Measurements from ENCODE around the gene TLR1.
"Not testable (repeated sequence)": the region's sequence is repeated elsewhere in the genome, so short reads cannot be mapped to it uniquely, and the experiment has no call there.

TLR1 gene

DNA sequence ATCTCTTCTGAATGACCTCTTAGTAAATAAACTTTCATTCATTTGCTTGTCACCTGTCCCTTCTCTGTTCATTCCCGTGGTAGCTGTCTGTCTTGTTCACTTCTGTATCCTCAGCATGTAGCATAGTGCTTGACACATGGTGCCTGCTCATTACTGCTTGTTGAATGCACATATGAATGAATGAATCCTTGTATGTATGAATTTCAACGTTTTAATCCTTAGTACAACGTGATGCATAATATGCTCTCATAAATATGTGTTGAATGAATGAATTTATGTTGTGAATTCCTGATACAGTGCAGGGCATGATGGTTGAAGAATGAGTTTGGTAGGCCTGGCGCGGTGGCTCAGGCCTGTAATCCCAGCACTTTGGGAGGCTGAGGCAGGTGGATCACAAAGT lies 24.8 kb downstream of the TLR1 start:
- peak; percentile 60 for FAIRE-seq
- DNase-seq (ENCODE audit: extremely low spot score, insufficient read length, low read depth): no peak

DNA sequence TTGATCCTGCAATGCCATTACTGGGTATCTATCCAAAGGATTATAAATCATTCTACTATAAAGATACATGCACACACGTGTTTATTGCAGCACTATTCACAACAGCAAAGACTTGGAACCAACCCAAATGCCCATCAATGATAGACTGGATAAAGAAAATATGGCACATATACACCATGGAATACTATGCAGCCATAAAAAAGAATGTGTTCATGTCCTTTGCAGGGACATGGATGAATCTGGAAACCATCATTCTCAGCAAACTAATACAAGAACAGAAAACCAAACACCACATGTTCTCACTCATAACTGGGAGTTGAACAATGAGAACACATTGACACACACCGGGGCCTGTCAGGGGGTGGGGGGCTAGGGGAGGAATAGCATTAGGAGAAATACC lies 26.7 kb downstream of the TLR1 start:
- not testable (repeated sequence) for DNase-seq (ENCODE audit: extremely low spot score, insufficient read length, low read depth); FAIRE-seq

DNA sequence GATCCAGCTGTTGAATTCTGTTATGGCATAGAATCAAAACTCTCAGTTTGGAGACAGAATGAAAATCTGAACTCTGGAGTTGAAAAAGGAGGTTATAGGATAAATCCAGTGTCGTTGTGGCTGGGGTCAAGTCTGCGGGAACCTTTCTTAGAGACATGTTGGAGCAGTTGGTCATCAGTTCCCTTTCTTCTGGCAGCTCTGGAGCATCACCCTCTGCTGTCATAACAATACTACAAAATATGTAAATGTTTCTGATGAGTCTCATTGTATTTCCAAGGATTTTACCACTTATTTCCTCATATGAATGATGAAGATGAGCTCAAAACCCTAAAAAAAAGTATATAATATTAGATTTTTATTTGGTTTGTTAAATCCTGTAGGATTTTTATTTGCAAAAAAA lies 29.3 kb downstream of the TLR1 start:
- DNase-seq (ENCODE audit: extremely low spot score, insufficient read length, low read depth) (no peak), FAIRE-seq (peak; percentile 21)

DNA sequence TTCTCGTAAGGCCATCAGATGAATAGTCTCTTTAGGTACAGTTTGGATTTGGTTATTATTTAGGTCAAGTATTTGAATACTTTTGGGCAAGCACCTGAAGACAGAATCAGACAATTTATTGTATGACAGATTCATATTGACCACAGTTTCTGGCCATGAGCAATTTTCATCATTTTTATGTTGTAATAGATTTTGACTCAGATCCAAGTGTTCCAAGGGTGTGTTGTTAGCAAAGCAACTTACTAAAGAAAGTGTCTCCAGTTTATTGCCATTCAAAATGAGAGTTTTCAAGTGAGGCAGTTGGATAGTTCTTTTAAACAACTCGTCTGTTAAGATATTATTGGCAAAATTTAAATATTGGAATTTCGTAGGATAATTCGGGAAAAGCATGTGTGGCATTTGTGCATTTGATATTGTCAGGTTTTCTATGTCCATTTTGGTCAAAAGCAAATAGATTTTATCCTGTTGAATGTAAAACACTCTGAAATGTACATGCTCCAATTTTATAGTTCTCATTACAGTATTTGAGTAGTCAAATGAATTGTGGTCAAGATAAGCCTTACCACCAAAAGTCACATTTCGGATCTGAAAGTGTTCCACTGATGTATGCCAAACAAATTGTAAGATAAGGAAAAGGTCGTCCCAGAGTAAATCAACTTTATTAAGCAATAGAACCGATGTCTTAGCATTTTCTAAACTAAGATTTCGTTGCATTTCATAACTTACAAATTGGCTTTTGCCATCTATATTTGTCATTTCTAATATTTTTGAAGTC lies 30.2 kb downstream of the TLR1 start:
- no peak for FAIRE-seq

DNA sequence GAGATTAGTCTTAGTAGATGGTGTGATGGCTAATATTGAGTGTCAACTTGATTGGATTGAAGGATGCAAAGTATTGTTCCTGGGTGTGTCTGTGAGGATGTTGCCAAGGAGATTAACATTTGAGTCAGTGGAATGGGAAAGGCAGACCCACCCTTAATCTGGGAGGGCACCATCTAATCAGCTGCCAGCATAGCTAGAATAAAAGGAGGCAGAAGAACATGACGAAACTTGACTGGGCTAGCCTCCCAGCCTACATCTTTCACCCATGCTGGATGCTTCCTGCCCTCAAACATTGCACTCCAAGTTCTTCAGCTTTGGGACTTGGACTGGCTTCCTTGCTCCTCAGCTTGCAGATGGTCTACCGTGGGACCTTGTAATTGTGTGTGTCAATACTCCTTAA lies 34.3 kb downstream of the TLR1 start:
- FAIRE-seq; DNase-seq (ENCODE audit: extremely low spot score, insufficient read length, low read depth): not testable (repeated sequence)

More for the DNA sequence above, 30.2 kb downstream of the TLR1 start:
- DNase-seq (ENCODE audit: extremely low spot score, insufficient read length, low read depth): no peak

DNA sequence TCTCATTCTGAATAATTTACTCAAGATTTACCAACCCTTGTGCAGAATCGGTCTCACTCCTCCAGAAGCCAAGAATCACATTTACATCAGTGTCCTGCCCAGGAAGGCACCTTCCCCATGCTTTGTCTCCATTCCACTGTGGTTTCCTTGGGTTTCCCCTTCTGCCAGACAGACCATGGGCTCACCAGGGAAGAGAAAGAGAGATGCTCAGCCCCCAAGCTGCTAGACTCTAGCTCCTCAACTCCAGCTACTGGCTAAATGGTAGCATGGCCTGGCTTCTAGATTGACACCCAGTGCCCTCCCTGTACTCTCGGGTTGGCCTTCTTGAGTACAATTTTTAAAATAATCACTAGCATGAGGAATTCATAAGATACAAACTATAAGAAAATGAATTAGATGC lies 34.7 kb downstream of the TLR1 start:
- FAIRE-seq (peak; percentile 36), DNase-seq (ENCODE audit: extremely low spot score, insufficient read length, low read depth) (no peak)

DNA sequence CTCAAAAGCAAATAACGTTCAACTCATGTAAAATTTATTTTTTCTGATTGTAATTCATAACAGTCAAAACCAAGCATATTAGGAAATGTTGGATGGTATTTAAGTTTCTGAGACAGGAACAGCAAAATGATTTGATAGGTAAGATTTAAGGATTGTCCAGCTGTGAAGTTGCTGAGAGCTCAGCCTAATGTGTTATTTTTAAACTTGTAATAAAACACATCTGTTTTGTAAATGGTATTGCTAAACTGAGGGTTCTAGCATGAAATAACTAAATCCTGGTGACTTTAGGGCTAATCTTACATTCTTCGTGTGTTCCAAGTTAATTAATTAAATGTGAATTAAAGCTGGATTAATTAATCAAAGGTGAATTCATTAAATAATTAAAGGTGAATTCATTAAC lies 35.1 kb downstream of the TLR1 start:
- DNase-seq (ENCODE audit: extremely low spot score, insufficient read length, low read depth) (no peak), FAIRE-seq (peak; percentile 62)

DNA sequence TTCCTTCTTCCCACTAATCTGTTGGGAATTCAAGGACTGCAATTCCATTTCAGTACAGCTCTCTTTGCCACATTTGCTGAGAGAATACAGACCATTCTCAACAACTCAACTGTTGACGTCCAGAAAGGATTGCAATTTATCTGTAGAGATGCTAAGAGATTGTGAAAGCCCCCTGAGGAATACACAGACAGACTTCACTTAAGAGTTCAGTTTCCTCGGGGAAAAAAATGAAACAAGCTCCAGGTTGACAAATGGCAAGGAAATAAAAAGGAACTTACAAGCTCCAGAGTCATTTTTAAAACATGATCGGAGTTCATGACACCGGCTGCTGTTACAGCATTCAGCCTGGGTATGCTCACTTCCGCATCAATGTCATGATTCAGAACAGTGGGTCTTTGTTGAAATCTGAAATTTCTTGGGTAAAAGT lies 35.6 kb downstream of the TLR1 start:
- DNase-seq (ENCODE audit: extremely low spot score, insufficient read length, low read depth) (no peak), FAIRE-seq (peak; percentile 24)

DNA sequence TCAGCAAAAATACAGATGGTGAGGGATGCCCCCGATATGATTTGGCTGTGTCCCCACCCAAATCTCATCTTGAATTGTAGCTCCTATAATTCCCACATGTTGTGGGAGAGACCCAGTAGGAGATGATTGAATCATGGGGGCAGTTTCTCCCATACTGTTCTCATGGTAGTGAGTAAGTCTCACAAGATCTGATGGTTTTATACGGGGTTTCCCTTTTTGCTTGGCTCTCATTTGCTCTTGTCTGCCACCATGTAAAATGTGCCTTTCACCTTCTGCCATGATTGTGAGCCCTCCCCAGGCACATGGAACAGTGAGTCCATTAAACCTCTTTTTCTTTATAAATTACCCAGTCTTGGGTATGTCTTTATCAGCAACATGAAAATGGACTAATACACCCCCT lies 37.7 kb downstream of the TLR1 start:
- not testable (repeated sequence) for FAIRE-seq; DNase-seq (ENCODE audit: extremely low spot score, insufficient read length, low read depth)

DNA sequence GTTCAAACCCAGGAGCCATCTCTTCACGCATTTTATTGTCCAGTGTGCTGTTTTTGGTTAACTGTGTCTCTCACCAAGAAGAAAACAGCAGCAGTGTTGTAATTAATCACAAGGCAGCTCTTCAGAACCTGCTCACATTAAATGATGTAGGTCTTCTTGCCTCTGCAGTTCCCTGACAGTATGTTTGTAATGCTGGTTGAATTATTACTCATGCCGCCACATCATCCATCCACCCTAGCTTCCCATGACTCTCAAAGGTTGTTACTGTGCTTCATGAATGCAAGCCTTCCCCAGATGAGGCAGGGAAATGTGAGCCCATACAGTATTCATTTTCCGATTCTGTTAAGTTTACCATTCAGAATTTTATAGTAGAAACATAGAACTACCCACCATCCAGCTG lies 39.2 kb downstream of the TLR1 start:
- no peak for DNase-seq (ENCODE audit: extremely low spot score, insufficient read length, low read depth)

DNA sequence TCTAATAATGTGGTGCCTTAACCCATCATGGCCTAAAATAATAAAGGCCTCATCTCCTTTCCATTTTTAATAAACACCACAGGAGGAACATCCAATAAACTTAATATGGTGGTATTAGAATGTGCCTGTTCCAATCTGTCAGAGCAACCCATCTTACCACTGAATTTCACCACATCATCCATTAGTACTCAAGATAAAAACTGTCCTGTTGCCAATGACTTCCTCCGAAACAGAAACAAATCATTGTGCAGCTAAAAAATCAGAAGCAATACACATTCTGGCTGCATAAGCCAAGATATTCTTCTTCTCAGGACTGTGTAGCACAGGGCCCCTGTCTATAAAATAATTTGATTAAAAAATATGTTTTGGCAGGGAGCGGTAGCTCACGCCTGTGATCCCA lies 40.3 kb downstream of the TLR1 start:
- peak; percentile 39 for FAIRE-seq
- DNase-seq (ENCODE audit: extremely low spot score, insufficient read length, low read depth): no peak

More for the DNA sequence above, 39.2 kb downstream of the TLR1 start:
- no peak for FAIRE-seq

DNA sequence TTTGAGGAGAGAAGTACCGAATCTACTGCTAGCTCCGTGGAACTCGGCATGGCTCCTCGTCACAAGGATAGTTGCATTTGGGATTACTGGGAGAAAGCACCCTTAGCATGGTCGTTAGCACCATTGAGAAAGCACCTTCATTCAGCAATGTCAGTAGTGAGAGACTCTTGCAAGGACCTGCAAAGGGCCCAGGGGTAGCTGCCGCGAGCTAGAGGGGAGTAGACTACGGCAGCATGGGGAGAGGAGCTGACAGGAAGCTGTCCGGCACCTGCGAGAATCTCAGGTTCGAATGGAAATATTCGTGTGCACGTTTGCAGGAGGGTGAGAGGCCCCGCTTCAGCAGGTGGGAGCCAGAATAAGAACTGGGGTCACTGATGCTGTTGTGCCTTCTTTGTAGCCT lies 42.0 kb downstream of the TLR1 start:
- FAIRE-seq (peak; percentile 91), DNase-seq (ENCODE audit: extremely low spot score, insufficient read length, low read depth) (no peak)

DNA sequence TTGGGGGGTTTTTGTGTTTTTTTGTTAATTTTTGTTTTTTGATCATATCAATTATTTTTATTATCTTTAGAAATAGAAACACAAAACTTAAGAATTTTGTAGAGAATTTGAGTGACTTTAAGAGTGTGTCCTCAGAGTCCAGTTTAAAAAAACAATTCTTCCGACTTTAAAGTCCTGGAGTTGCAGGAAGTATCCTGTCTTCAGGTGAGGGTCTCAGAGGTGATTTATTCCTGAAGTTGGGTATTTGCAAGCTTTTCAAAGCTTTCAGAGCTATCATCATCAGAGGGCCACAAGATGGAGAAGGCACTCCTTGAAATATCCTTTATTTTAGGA lies 44.8 kb downstream of the TLR1 start:
- FAIRE-seq: no peak
- no peak for DNase-seq (ENCODE audit: extremely low spot score, insufficient read length, low read depth)

DNA sequence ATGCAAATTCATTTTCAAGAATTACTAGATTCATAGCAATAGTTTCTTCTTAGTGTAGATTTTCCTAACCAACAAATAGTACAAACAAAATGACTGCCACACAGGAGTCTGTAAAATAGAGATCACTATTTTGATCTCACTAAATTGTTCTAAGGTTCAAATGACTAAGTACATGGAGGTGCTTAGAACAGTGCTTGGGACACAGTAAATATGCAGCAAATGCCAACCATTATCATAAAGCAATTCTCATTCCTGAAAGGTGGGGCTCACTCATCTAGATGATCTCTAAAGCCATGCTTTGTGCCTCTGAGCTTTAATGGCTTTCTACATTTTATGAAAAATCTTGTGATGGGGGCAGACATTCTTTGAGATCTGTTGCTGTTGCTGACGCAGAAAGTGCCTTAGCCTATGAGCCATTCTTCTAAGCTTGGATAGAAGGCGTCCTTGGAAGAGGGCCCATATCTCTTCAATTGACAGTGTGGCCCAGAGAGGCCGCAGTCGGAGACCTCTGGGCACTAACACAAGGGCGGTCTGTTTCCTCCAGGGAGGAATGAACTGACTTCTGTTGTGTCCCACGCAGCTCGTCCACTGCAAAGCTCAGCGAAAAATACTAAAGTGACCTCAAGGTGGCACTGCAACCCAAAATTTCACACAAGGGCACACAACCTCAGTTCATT lies 45.3 kb downstream of the TLR1 start:
- FAIRE-seq: peak; percentile 92
- DNase-seq (ENCODE audit: extremely low spot score, insufficient read length, low read depth): no peak

DNA sequence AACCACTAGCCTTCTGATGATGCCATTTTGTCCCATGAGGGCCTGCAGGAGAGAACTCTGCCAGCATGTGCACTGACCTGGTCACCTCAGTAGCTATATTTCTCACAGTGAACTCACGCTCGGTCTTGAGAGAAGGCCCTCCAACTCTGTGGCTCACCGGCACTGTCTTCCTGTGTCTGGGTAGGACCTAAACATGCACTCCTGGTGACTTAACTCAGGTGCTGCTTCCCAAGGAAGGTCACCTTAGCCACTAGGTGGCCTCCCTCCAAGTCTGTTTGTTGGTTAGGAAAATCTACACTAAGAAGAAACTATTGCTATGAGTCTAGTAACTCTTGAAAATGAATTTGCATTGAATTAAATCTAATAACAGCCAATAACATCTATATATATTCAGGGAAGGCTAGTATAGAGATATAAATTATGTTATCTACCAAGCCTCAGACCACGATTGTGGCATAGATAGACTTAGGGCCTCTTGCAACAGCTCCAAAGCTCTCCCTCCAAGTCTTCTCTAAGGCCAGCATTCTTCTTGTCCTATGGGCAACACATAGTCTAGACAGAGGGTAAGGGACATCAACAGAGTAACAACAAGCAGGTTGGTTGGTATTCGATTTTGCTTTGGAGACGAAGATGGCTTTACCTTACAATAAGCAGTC lies 46.5 kb downstream of the TLR1 start:
- DNase-seq (ENCODE audit: extremely low spot score, insufficient read length, low read depth): no peak
- peak; percentile 63 for FAIRE-seq

DNA sequence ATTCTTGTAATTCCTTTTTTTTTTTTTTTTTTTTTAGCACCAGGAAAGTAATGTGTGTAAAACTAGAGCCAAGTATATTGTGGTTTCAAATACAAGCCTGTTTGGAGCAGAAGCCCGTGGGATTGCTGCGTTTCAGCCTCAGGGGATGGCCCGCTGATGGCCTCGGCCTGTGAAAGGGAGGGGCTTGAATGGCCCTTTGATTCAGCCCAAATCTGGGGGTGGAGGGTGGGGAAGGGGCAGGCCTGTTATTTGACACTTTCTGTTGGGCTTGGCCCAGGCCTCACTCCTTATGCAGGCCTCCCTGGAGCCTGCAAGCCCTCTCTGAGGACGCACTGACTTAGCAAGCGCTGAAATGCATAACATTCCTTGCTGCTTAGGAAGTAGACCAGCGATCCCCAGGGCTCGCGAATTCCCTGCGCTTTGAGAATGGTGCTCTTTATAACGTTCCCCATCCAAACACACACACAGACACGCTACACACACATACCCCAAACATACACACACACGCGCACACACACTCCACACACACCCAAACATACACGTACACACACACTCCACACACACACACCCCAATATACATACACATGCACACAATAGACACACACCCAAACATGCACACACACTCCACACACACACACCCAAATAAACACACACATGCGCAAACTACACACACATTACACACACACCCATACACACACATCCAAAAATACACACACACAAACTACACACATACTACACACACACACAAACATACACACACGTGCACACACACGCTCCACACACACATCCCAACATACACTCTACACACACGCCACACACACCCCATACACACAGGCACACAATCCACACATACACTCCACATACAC lies 51.4 kb downstream of the TLR1 start:
- no peak for DNase-seq (ENCODE audit: extremely low spot score, insufficient read length, low read depth)
- no peak for FAIRE-seq

DNA sequence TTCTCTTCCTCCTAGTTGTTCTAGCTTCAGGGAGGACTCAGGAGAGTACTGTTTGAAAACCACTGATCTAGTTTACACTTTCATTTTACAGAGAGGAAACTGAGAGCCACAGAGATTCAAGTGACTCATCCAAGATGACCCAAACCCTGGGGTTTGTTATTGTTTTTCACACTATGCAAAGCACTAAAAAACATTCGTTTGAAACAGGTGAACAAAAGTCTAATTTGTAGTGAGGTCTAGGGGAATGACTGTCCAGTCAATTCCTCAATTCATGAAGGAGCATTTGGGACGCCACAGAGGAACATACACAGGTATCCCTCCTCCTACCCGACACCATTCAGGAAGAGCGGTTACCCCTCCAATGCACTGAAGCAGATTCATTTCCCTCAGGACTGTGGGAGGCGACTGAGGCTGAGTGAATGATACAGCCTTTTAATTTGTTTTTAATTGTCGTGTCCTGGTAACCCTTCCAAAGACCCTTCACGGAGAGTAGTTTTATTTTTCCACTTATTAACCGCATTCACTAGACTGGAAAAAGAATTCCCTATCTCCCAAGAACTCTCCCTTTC lies 52.1 kb downstream of the TLR1 start:
- no peak for DNase-seq (ENCODE audit: extremely low spot score, insufficient read length, low read depth)

DNA sequence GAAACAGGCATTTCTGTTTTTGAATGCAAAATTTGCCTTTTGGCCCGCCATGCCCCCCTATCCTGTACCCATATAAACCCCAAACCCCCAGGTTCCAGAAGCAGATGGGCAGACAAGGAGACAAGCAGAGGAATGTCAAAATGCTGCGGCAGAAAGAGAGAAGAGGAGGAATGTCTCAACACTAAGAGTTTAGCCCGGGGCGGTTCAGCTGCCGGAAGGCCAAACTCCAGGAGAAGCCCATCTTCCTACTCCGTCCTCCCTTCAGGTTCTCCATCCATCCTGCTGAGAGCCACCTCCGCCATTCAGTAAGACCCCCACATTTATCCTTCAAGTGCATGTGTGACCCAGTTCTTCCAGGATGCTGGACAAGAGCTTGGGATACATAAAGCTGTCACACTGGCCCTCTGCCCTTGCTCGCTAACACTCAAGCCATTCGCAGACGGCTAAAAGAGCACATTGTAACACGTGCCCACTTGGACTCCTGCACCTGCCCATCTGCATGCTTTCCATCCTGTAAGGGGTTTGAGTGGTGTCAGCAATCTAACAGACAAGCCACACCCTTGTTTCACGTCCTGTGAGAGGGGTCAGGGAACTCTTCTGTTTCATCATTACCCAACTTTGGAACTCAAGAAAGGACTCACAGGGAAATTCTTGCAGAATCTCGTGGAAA lies 53.1 kb downstream of the TLR1 start:
- DNase-seq (ENCODE audit: extremely low spot score, insufficient read length, low read depth) (no peak), FAIRE-seq (no peak)

More for the DNA sequence above, 52.1 kb downstream of the TLR1 start:
- peak; percentile 76 for FAIRE-seq

DNA sequence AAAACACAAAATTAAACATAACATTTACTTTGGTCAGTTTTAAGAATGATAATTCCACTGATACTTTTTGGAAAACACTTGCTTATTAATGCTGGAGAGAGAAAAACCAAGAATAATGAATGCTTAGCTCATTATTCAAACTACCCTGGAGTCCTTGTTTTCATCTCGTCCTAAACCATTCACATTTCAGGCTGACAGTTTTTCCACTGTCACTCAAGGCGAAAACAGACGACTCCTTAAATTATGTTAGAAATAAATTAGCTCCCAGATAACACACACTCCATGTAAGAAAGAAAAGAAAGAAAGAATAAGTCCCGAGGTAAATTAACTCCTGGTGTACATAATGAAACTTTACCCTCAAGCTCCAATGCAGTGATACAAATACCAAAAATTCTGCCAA lies 55.3 kb downstream of the TLR1 start:
- DNase-seq (ENCODE audit: extremely low spot score, insufficient read length, low read depth): no peak
- FAIRE-seq: no peak

All from GM18507 (cell line).